ENCODE data around the gene SEMA3F.

Gene SEMA3F

DNA sequence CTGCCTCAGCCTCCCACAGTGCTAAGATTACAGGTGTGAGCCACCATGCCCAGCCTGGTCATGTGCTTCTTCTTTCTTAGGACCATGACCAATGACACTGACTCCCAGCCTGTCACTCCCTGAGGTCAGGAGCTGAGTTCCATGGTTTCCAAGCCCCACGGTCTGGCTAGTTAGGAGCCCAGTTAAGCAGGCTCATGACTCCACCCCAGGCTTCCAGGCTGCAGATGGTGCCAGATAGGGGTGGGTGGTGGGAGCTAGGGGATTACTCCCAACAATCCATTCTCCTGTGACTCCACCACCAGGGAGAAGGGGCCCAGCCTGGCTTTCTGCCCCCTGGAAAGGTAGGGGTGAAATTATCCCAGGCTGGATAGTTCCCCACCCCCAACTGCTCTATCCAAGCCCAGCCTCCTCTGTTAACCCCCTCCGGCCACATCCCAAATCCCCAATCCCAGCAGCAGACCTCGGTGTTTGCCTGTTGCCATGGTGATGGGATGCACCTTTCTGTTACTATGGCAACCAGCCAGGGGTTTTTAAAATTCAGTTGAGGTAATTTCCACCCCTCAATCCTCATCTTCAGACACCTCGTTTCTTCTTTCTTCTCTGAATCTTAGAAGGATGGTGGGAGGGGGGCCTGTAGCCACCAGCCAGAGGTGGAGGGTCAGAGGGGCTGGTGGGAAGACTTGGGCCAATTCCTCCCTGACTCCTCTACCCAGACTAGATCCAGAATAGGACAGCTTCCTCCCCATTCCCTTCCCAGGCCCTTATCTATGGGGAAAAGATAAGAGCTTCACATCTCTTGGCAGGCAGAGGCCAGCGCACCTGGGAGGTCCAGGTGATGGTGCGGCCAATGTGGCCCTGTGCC lies 22.5 kb upstream of the SEMA3F start:
- DNase-seq (ENCODE audit: low spot score) = peak; percentile 70

- DNase-seq (ENCODE audit: low spot score) = no peak
Observed at GRCh38 chr3:50133283-50133615, 21.9 kb upstream of the SEMA3F start.

GRCh38 chr3:50134367-50134766 lies 20.8 kb upstream of the SEMA3F start:
- no peak for DNase-seq (ENCODE audit: low spot score)

GRCh38 chr3:50135964-50136363 lies 19.2 kb upstream of the SEMA3F start:
- DNase-seq (ENCODE audit: low spot score) = no peak

DNA sequence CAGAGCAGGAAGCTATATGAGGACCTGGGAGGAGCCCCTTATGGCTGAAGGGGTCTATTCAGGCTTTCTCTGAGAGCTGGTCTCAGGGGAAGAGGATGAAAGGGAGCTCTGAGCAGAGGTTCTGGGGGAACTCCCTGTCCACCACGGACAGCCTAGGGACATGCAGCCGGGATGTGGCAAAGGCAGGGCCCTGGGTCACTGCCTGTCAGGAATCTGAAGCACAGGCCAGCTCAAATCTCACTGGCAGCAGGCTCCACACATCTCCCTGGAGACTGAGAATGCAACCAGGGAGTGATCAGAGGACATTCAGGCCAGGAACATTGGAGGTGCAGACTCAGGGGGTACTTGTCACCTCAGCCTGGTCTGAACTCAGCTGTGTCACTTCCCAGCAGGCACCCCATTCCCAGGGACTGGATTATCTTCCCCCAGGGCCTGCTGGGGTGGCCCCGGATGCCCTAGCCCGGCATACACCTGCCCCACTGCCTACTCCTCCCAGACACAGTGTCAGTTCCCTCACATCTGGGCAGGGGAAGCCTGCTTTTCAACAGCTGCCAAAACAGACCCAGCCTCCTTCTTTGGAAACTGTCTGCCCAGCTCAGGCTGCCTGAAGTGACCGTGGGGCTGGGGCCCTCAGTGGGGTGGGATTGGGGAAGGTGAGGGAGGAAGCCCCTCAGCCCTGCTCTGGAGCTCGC lies 18.3 kb upstream of the SEMA3F start:
- no peak for DNase-seq (ENCODE audit: low spot score)

DNA sequence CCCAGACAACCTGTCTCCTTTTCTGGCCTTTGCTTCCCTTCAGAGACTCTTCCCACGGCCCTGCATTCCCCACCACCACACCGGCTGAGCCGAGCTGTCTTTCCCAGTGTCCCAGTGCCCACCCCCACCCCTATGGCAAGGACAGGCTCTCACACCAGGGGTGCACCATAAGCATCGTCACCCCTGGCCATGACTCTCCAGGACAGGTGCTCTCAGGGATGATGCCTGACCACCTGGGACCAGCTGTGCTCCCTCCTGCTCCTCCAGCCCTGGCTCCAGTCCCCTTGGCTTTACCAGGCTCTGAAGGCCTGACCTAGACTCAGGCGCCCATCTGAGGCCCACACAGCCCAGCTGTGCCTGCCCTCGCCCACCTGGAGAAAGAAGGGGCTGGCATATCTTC lies 17.6 kb upstream of the SEMA3F start:
- no peak for DNase-seq (ENCODE audit: low spot score)

- DNase-seq (ENCODE audit: low spot score) = no peak
Observed at GRCh38 chr3:50138266-50139200, 16.6 kb upstream of the SEMA3F start.

DNA sequence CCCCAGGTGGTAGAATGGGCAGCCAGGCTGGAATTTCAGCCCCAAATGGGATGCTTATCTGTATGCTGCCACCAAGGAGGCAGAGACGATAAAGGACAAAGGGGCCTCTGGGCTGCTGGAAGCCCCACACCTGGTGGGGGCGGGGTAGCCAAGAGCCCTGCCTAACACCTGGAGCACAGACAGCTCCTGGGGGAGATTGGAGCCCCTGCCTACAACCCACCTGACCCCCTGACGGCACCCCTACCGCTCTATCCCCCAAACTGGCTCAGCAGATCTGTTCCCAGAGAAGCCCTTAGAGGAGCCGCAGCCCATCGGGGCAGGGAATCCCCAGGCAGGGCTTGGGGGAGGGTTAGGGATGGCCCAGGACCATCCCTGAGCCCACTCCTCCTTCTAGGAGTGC lies 15.8 kb upstream of the SEMA3F start:
- DNase-seq (ENCODE audit: low spot score) = no peak

DNA sequence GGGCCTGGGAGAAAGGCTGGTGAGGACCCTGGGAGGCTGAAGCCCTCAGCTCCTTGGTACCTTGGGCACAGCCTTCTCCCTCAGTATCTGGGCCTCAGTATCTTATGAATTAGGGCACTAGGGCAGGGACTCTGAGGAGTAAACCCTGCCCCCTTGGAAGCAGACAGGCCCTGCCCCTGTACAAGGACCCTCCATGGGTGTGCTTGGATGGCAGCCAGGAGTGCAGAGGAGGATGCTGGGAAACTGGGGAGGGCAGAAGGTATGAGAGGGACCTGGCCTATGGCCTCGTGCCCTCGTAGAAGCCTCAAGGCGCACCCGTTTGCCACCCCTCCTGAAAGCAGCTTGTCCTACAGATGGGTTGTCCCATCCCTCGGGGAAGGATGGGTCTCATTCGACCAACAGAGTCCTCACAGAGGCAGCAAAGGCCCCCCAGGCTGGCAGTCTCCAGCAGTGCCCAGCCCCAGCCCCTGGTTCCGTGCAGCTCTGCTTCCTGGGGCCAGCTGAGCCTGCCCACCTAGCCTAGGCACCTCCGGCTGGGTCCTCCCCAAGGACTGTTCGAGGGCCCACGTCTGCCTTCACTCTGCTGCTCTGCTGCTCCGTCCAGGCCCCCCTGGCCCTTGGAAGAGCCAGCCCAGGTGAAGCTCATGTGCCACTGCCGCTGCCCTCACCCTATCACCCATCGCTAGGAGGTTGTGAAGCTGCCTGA lies 15.3 kb upstream of the SEMA3F start:
- no peak for DNase-seq (ENCODE audit: low spot score)

- no peak for DNase-seq (ENCODE audit: low spot score)
Observed at GRCh38 chr3:50140990-50141389, 14.1 kb upstream of the SEMA3F start.

DNA sequence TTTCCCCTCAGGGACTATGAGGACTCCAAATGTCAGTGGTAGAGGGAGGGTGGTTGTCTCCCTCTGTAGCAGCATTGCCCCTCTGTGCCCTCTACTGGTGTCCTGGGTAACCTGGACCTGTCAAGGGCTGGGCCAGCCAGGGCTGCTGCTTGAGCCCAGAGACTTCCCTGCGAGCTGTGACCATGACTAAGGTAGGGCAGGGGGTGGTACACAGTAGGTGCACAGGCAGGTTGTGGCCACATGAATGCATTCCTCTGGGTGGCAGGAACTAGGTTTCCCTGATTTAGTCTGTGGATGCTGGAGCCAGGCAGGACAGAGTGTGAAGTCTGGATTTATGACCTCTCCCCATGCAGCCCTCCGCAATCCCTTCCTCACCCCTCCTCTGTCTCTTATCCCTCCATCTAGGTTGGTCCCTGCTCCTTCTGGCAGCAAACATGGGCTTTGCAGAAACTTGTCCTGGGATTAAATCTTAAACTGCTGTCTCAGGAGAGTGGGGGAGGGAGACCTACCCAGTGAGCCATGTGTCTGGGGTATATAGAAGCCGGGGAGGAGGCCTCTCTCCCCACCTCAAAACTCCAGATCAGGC lies 8.7 kb upstream of the SEMA3F start:
- no peak for DNase-seq (ENCODE audit: low spot score)

DNA sequence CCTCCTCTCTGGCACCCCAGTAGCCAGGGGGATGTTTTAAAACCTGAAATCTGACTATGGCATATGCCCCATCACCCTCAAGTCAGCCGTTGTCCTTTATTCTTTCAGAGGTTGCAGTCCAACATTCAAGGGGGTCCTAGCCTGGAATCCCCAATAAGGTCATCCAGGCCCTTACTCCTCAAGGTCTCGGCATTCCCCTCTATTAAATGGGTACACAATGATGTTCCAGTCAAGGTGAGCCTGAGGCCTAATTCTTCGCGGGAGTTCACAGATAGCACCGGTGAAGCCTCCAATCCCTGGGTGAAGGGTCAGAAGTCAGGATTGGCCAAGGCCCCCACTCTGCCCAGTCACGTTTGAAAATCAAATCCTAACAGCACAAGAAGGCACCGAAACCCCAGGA lies 8.1 kb upstream of the SEMA3F start:
- no peak for DNase-seq (ENCODE audit: low spot score)

- DNase-seq (ENCODE audit: low spot score) = no peak
Observed at GRCh38 chr3:50147447-50147846, 7.7 kb upstream of the SEMA3F start.

- DNase-seq (ENCODE audit: low spot score) = no peak
Observed at GRCh38 chr3:50147861-50148260, 7.3 kb upstream of the SEMA3F start.

DNA sequence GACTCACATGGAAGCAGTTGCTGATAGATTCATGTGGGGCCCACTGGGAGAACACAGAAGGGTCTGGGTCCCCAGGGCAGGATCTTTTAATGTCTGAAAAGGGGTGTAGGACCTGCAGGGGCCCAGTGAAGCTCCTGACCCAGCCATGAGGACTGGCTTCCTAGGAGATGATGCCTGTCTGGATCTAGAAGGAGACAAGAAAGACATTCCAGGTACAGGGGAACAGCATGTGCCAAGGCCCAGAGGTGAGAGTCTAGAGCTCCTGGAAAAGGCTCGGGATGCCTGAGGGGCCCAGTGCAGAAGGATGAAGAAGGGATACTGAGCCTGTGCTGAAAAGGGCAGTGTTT lies 4.7 kb upstream of the SEMA3F start:
- DNase-seq (ENCODE audit: low spot score) = no peak

- DNase-seq (ENCODE audit: low spot score) = peak; percentile 84
Observed at GRCh38 chr3:50150863-50151686, 4.0 kb upstream of the SEMA3F start.

GRCh38 chr3:50151728-50152127 lies 3.4 kb upstream of the SEMA3F start:
- no peak for DNase-seq (ENCODE audit: low spot score)

DNA sequence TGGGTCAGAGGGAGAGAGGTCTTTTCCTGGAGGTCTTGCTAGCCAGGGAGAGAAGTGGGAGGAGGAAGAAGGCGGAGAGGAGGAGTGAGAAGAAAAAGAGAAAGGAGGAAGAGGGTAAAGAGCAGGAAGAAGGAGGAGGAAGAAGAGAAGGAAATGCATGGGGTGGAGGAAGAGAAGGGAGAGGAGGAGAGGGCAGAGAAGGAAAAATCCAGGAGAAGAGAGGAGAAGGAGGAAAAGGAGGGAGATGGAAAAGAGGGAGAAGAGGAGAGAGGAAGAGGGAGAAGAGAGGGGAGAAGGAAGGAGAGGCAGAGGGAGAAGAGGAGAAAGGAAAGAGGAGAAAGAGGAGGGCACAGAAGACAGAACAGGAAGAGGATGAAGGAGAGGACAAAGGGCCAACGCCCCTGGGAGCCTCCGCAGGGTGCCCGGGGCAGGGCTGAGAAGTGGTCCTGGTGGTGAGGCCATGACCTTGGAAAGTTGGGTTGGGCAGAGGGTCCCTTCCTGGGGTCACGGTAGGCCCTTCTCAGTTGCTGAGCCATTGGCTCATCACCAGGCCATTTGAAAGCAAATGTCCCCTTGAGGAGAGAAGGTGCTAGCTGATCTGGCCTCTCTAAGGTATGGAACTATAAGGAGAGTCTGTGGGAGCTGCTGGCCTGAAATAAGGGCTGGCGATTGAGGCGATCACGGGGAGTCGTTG lies 1.2 kb upstream of the SEMA3F start:
- DNase-seq (ENCODE audit: low spot score) = no peak

DNA sequence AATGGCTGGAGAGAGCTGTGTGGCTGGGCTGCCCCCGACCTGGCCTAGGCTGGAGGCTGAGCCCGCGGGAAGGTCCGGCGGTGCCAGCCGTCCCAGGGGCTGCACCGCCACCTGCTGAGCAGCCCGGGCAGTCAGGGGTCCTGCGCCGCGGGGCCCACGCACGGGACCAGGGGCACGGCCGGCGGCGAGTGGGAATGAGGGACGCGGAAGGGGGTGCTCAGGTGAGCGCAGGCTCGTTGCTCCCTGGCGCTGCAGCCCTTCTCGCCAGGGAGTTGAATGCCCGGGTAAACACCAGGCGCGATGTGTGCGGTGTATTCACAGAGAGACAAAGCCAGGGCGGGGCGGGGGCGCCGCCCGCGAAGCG lies 666 bp upstream of the SEMA3F start:
- DNase-seq (ENCODE audit: low spot score) = no peak

- DNase-seq (ENCODE audit: low spot score) = no peak
Observed at GRCh38 chr3:50155491-50155878, 361 bp downstream of the SEMA3F start.
